ENCODE results near the gene KRTAP2-3.

GRCh38 chr17:41061964-41062363 lies 2.0 kb upstream of the KRTAP2-3 start:
- TF ChIP-seq POLR2A (IDR thresholded peaks at IDR 0.05; ENCODE audit: low read length) (no peak), GATA1 (IDR thresholded peaks at IDR 0.05; ENCODE audit: low read depth, low read length) (no peak)
